Measurements from ENCODE around the gene DSCAM.

Gene DSCAM

GRCh38 chr21:40696246-40696645 is 150.7 kb downstream of the DSCAM start:
- Mint-ChIP-seq H3K4me1 (ENCODE audit: low read depth) (no peaks in the 10 kb centered on the region), H3K4me3 (no peak overlapping the region), H3K27me3 (ENCODE audit: low read depth) (no peaks in the 10 kb centered on the region), H3K27ac (no peak overlapping the region), H3K9me3 (peaks cover 4% of the 10 kb centered on the region), H3K36me3 (ENCODE audit: low read depth) (no peaks in the 10 kb centered on the region)
- no peak for DNase-seq (ENCODE audit: low spot score)

GRCh38 chr21:40689840-40690360 is 157.1 kb downstream of the DSCAM start:
- H3K4me1 Mint-ChIP-seq (ENCODE audit: low read depth), result no peaks in the 10 kb centered on the region
- H3K4me3 Mint-ChIP-seq, result no peak overlapping the region
- peaks cover 1% of the 10 kb centered on the region for H3K9me3 Mint-ChIP-seq
- no peak overlapping the region for H3K27ac Mint-ChIP-seq
- no peaks in the 10 kb centered on the region for H3K27me3 Mint-ChIP-seq (ENCODE audit: low read depth)
- no peak for DNase-seq (ENCODE audit: low spot score)
- no peaks in the 10 kb centered on the region for H3K36me3 Mint-ChIP-seq (ENCODE audit: low read depth)

- Mint-ChIP-seq H3K36me3 (ENCODE audit: low read depth) (no peaks in the 10 kb centered on the region), H3K27me3 (ENCODE audit: low read depth) (no peaks in the 10 kb centered on the region), H3K9me3 (peaks cover 6% of the 10 kb centered on the region), H3K4me3 (no peak overlapping the region), H3K4me1 (ENCODE audit: low read depth) (no peaks in the 10 kb centered on the region), H3K27ac (no peak overlapping the region)
- no peak for DNase-seq (ENCODE audit: low spot score)
Observed at GRCh38 chr21:40689217-40689616, 157.7 kb downstream of the DSCAM start.

GRCh38 chr21:40688106-40688864 is 158.7 kb downstream of the DSCAM start:
- no peak overlapping the region for H3K4me3 Mint-ChIP-seq
- H3K4me1 Mint-ChIP-seq (ENCODE audit: low read depth), result no peaks in the 10 kb centered on the region
- no peaks in the 10 kb centered on the region for H3K27me3 Mint-ChIP-seq (ENCODE audit: low read depth)
- no peak overlapping the region for H3K27ac Mint-ChIP-seq
- no peak for DNase-seq (ENCODE audit: low spot score)
- H3K9me3 Mint-ChIP-seq, result peaks cover 9% of the 10 kb centered on the region
- no peaks in the 10 kb centered on the region for H3K36me3 Mint-ChIP-seq (ENCODE audit: low read depth)

- no peaks in the 10 kb centered on the region for H3K36me3 Mint-ChIP-seq (ENCODE audit: low read depth)
- no peak overlapping the region for H3K27ac Mint-ChIP-seq
- H3K9me3 Mint-ChIP-seq, result peaks cover 13% of the 10 kb centered on the region
- no peaks in the 10 kb centered on the region for H3K4me1 Mint-ChIP-seq (ENCODE audit: low read depth)
- no peaks in the 10 kb centered on the region for H3K27me3 Mint-ChIP-seq (ENCODE audit: low read depth)
- no peak overlapping the region for H3K4me3 Mint-ChIP-seq
- DNase-seq (ENCODE audit: low spot score), result no peak
Observed at GRCh38 chr21:40687625-40688024, 159.3 kb downstream of the DSCAM start.

- no peaks in the 10 kb centered on the region for H3K27me3 Mint-ChIP-seq (ENCODE audit: low read depth)
- no peaks in the 10 kb centered on the region for H3K4me1 Mint-ChIP-seq (ENCODE audit: low read depth)
- no peak overlapping the region for H3K27ac Mint-ChIP-seq
- DNase-seq (ENCODE audit: low spot score), result no peak
- peaks cover 13% of the 10 kb centered on the region for H3K9me3 Mint-ChIP-seq
- no peaks in the 10 kb centered on the region for H3K36me3 Mint-ChIP-seq (ENCODE audit: low read depth)
- no peak overlapping the region for H3K4me3 Mint-ChIP-seq
Observed at GRCh38 chr21:40686526-40686925, 160.4 kb downstream of the DSCAM start.

GRCh38 chr21:40685141-40685540 is 161.8 kb downstream of the DSCAM start:
- Mint-ChIP-seq H3K4me3 (no peak overlapping the region), H3K27ac (no peak overlapping the region), H3K27me3 (ENCODE audit: low read depth) (no peaks in the 10 kb centered on the region), H3K4me1 (ENCODE audit: low read depth) (no peaks in the 10 kb centered on the region), H3K36me3 (ENCODE audit: low read depth) (no peaks in the 10 kb centered on the region), H3K9me3 (peaks cover 13% of the 10 kb centered on the region)
- no peak for DNase-seq (ENCODE audit: low spot score)

GRCh38 chr21:40684726-40685125 is 162.2 kb downstream of the DSCAM start:
- Mint-ChIP-seq H3K36me3 (ENCODE audit: low read depth) (no peaks in the 10 kb centered on the region), H3K4me3 (no peak overlapping the region), H3K9me3 (peaks cover 13% of the 10 kb centered on the region), H3K27ac (no peak overlapping the region), H3K27me3 (ENCODE audit: low read depth) (no peaks in the 10 kb centered on the region), H3K4me1 (ENCODE audit: low read depth) (no peaks in the 10 kb centered on the region)
- DNase-seq (ENCODE audit: low spot score), result no peak

- Mint-ChIP-seq H3K27ac (no peak overlapping the region), H3K4me1 (ENCODE audit: low read depth) (no peaks in the 10 kb centered on the region), H3K4me3 (no peak overlapping the region), H3K36me3 (ENCODE audit: low read depth) (no peaks in the 10 kb centered on the region), H3K27me3 (ENCODE audit: low read depth) (no peaks in the 10 kb centered on the region), H3K9me3 (peaks cover 13% of the 10 kb centered on the region)
- no peak for DNase-seq (ENCODE audit: low spot score)
Observed at GRCh38 chr21:40683349-40683748, 163.6 kb downstream of the DSCAM start.

GRCh38 chr21:40681164-40681859 is 165.6 kb downstream of the DSCAM start:
- H3K4me1 Mint-ChIP-seq (ENCODE audit: low read depth), result no peaks in the 10 kb centered on the region

GRCh38 chr21:40680311-40680710 is 166.6 kb downstream of the DSCAM start:
- Mint-ChIP-seq H3K4me1 (ENCODE audit: low read depth) (no peaks in the 10 kb centered on the region), H3K27ac (no peak overlapping the region), H3K36me3 (ENCODE audit: low read depth) (no peaks in the 10 kb centered on the region), H3K27me3 (ENCODE audit: low read depth) (no peaks in the 10 kb centered on the region), H3K4me3 (no peak overlapping the region), H3K9me3 (peaks cover 20% of the 10 kb centered on the region)
- DNase-seq (ENCODE audit: low spot score), result no peak

More at GRCh38 chr21:40681164-40681859, 165.6 kb downstream of the DSCAM start:
- H3K4me3 Mint-ChIP-seq, result no peak overlapping the region
- no peaks in the 10 kb centered on the region for H3K27me3 Mint-ChIP-seq (ENCODE audit: low read depth)
- peaks cover 20% of the 10 kb centered on the region for H3K9me3 Mint-ChIP-seq
- H3K27ac Mint-ChIP-seq, result no peak overlapping the region
- no peak for DNase-seq (ENCODE audit: low spot score)
- no peaks in the 10 kb centered on the region for H3K36me3 Mint-ChIP-seq (ENCODE audit: low read depth)

GRCh38 chr21:40678681-40679284 is 168.2 kb downstream of the DSCAM start:
- peaks cover 14% of the 10 kb centered on the region for H3K9me3 Mint-ChIP-seq
- H3K4me3 Mint-ChIP-seq, result no peak overlapping the region
- no peak for DNase-seq (ENCODE audit: low spot score)
- no peaks in the 10 kb centered on the region for H3K36me3 Mint-ChIP-seq (ENCODE audit: low read depth)
- H3K27ac Mint-ChIP-seq, result no peak overlapping the region
- no peaks in the 10 kb centered on the region for H3K27me3 Mint-ChIP-seq (ENCODE audit: low read depth)
- H3K4me1 Mint-ChIP-seq (ENCODE audit: low read depth), result no peaks in the 10 kb centered on the region

GRCh38 chr21:40675017-40675416 is 171.9 kb downstream of the DSCAM start:
- Mint-ChIP-seq H3K4me1 (ENCODE audit: low read depth) (no peaks in the 10 kb centered on the region), H3K27ac (no peak overlapping the region), H3K4me3 (no peak overlapping the region), H3K9me3 (peaks cover 7% of the 10 kb centered on the region), H3K27me3 (ENCODE audit: low read depth) (no peaks in the 10 kb centered on the region), H3K36me3 (ENCODE audit: low read depth) (no peaks in the 10 kb centered on the region)
- no peak for DNase-seq (ENCODE audit: low spot score)

- Mint-ChIP-seq H3K36me3 (ENCODE audit: low read depth) (no peaks in the 10 kb centered on the region), H3K4me3 (no peak overlapping the region), H3K27me3 (ENCODE audit: low read depth) (no peaks in the 10 kb centered on the region), H3K27ac (no peak overlapping the region), H3K9me3 (peaks cover 7% of the 10 kb centered on the region), H3K4me1 (ENCODE audit: low read depth) (no peaks in the 10 kb centered on the region)
- DNase-seq (ENCODE audit: low spot score), result no peak
Observed at GRCh38 chr21:40672602-40673001, 174.4 kb downstream of the DSCAM start.

All from T-helper 2 cell treated with Interferon-gamma antibody and Interleukin-4, amounts not matched to agents 5 μg/mL and 100 μg/mL, for 36 hours (primary cell).